GM21367 (cell line): ENCODE results near the gene ZNF385D.

Experiments used
- ATAC-seq: cut with Tn5 transposase; IDR thresholded peaks from one replicate; pipeline ENCODE4 v1.9.1; 2021; ENCODE audit not compliant: unreplicated experiment

ZNF385D gene

GRCh38 chr3:21618695-21619094, 132.3 kb downstream of the ZNF385D start:
- no peak for ATAC-seq

- no peak for ATAC-seq
Observed at GRCh38 chr3:21613372-21614070, 137.5 kb downstream of the ZNF385D start.

GRCh38 chr3:21601178-21601577, 149.8 kb downstream of the ZNF385D start:
- no peak for ATAC-seq

- ATAC-seq, result no peak
Observed at GRCh38 chr3:21599890-21600289, 151.1 kb downstream of the ZNF385D start.

- no peak for ATAC-seq
Observed at GRCh38 chr3:21592828-21593227, 158.2 kb downstream of the ZNF385D start.

GRCh38 chr3:21587894-21588293, 163.1 kb downstream of the ZNF385D start:
- no peak for ATAC-seq

GRCh38 chr3:21585216-21585740, 165.7 kb downstream of the ZNF385D start:
- no peak for ATAC-seq

GRCh38 chr3:21573291-21573690, 177.7 kb downstream of the ZNF385D start:
- ATAC-seq, result no peak

- no peak for ATAC-seq
Observed at GRCh38 chr3:21564531-21564930, 186.5 kb downstream of the ZNF385D start.

- ATAC-seq, result no peak
Observed at GRCh38 chr3:21562243-21562642, 188.8 kb downstream of the ZNF385D start.

- ATAC-seq, result no peak
Observed at GRCh38 chr3:21561472-21561871, 189.5 kb downstream of the ZNF385D start.

- ATAC-seq, result no peak
Observed at GRCh38 chr3:21551019-21551418, 200.0 kb downstream of the ZNF385D start.

GRCh38 chr3:21544076-21544462, 206.9 kb downstream of the ZNF385D start:
- ATAC-seq, result no peak

GRCh38 chr3:21543380-21544075, 207.5 kb downstream of the ZNF385D start:
- ATAC-seq, result no peak

- no peak for ATAC-seq
Observed at GRCh38 chr3:21542656-21543379, 208.2 kb downstream of the ZNF385D start.

GRCh38 chr3:21540265-21540664, 210.7 kb downstream of the ZNF385D start:
- no peak for ATAC-seq

- ATAC-seq, result no peak
Observed at GRCh38 chr3:21534462-21534861, 216.5 kb downstream of the ZNF385D start.

GRCh38 chr3:21533002-21533401, 218.0 kb downstream of the ZNF385D start:
- ATAC-seq, result no peak

GRCh38 chr3:21531909-21532308, 219.1 kb downstream of the ZNF385D start:
- no peak for ATAC-seq

GRCh38 chr3:21528291-21528995, 222.6 kb downstream of the ZNF385D start:
- no peak for ATAC-seq

GRCh38 chr3:21526461-21526860, 224.5 kb downstream of the ZNF385D start:
- no peak for ATAC-seq
